ENCODE measurements around the gene SPRY4. TPM values are rescaled to one million over a fixed set of nuclear protein-coding genes. Genes with fewer than 3 reads are reported as not detected.

Gene SPRY4
- total and polyA plus RNA-seq, 2 donors (not counting 1 experiment from before 2014, with no cell fraction given) = 4.5 to 6.0 TPM

DNA sequence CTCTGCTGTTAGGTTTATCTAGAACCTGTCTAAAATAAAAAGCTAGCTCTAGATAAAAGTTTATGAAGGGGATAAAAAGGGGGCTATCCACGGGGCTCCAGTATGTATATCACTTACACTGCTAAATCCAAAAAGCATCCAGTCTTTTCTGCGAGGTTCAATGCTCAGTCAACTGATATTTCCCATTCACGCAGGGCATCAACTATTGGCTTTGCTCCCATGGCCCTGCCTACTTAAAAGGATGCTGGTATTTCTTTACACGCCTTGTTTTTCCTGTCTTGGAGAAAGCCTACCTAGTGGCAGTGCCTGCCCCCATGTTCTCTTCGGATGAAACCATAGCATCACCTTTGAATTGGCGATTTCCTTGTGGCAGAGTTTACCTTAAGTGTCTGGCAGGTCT lies 8.1 kb downstream of the SPRY4 start:
- DNase-seq (ENCODE audit: low read depth in 2 of 2) = no peak
- no peak overlapping the region for H3K27ac ChIP-seq (ENCODE audit: insufficient read depth, low read length)
- H3K36me3 ChIP-seq (ENCODE audit: control insufficient read depth, insufficient read depth, low read length) = peaks cover 17% of the 10 kb centered on the region
- TF ChIP-seq EZH2 (IDR thresholded peaks at IDR 0.05; ENCODE audit: low read length, missing control alignments) = no peak
- TF ChIP-seq, protein P1, sequence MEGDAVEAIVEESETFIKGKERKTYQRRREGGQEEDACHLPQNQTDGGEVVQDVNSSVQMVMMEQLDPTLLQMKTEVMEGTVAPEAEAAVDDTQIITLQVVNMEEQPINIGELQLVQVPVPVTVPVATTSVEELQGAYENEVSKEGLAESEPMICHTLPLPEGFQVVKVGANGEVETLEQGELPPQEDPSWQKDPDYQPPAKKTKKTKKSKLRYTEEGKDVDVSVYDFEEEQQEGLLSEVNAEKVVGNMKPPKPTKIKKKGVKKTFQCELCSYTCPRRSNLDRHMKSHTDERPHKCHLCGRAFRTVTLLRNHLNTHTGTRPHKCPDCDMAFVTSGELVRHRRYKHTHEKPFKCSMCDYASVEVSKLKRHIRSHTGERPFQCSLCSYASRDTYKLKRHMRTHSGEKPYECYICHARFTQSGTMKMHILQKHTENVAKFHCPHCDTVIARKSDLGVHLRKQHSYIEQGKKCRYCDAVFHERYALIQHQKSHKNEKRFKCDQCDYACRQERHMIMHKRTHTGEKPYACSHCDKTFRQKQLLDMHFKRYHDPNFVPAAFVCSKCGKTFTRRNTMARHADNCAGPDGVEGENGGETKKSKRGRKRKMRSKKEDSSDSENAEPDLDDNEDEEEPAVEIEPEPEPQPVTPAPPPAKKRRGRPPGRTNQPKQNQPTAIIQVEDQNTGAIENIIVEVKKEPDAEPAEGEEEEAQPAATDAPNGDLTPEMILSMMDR (conservative IDR thresholded peaks at IDR 0.05 in 1 of 2, IDR thresholded peaks at IDR 0.05 in 1 of 2; ENCODE audit: low read depth in 1 of 2, low read length in 2 of 2) = no peak
- H3K4me2 ChIP-seq (ENCODE audit: extremely low read depth, insufficient read depth, low read length) = peak overlapping the region; percentile 2
- no peaks in the 10 kb centered on the region for H3K27me3 ChIP-seq (ENCODE audit: control insufficient read depth, insufficient read depth, low read length)
- H3K4me3 ChIP-seq (replicated peaks in 1 of 4; ENCODE audit: control extremely low read depth in 1 of 4, insufficient read depth in 1 of 4, low read depth in 3 of 4, low read length in 4 of 4) = no peak overlapping the region
- peaks cover 41% of the 10 kb centered on the region for H3K4me1 ChIP-seq (ENCODE audit: control insufficient read depth, extremely low read depth, insufficient read depth, low read length)
- no peaks in the 10 kb centered on the region for H3K9me3 ChIP-seq (ENCODE audit: control insufficient read depth, insufficient read depth, low read depth, low read length)
- H4K20me1 ChIP-seq (ENCODE audit: control insufficient read depth, extremely low read depth, insufficient read depth, low read length) = no peaks in the 10 kb centered on the region
- H2AFZ ChIP-seq (ENCODE audit: low read length) = no peak overlapping the region
- H3K79me2 ChIP-seq (ENCODE audit: control insufficient read depth, insufficient read depth, low read length) = peaks cover 100% of the 10 kb centered on the region
- no peak overlapping the region for H3K9ac ChIP-seq (ENCODE audit: insufficient read depth, low read length)

DNA sequence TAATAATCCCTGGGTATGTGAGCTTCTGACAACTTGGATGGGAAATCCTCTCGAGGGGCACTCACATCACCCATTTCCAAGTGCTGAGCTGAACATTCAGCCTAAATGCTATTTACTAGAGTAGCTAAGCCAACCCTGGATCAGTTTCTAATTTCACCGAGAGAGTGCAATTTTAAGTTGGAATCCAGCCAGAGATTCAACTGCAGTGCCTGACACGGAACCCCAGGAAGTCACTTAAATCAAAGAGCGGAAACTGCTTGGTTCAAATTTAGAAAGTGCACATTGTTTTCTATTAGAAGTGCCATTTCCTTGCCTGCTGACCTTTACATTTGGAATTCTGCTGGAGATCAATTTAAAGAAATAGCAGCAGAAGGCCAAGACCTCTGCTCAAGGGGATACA lies 8.8 kb downstream of the SPRY4 start:
- no peak overlapping the region for H3K9ac ChIP-seq (ENCODE audit: insufficient read depth, low read length)
- no peaks in the 10 kb centered on the region for H3K27me3 ChIP-seq (ENCODE audit: control insufficient read depth, insufficient read depth, low read length)
- no peaks in the 10 kb centered on the region for H4K20me1 ChIP-seq (ENCODE audit: control insufficient read depth, extremely low read depth, insufficient read depth, low read length)
- peak overlapping the region; percentile 26 for H3K27ac ChIP-seq (ENCODE audit: insufficient read depth, low read length)
- no peak overlapping the region for H3K4me3 ChIP-seq (replicated peaks in 1 of 4; ENCODE audit: control extremely low read depth in 1 of 4, insufficient read depth in 1 of 4, low read depth in 3 of 4, low read length in 4 of 4)
- DNase-seq (ENCODE audit: low read depth in 2 of 2) = peak; percentile 48 to 78
- H3K79me2 ChIP-seq (ENCODE audit: control insufficient read depth, insufficient read depth, low read length) = peaks cover 100% of the 10 kb centered on the region
- no peak overlapping the region for H2AFZ ChIP-seq (ENCODE audit: low read length)
- no peaks in the 10 kb centered on the region for H3K9me3 ChIP-seq (ENCODE audit: control insufficient read depth, insufficient read depth, low read depth, low read length)
- peaks cover 21% of the 10 kb centered on the region for H3K36me3 ChIP-seq (ENCODE audit: control insufficient read depth, insufficient read depth, low read length)
- H3K4me1 ChIP-seq (ENCODE audit: control insufficient read depth, extremely low read depth, insufficient read depth, low read length) = peaks cover 44% of the 10 kb centered on the region
- H3K4me2 ChIP-seq (ENCODE audit: extremely low read depth, insufficient read depth, low read length) = peak overlapping the region; percentile 49
- no peak for TF ChIP-seq EZH2 (IDR thresholded peaks at IDR 0.05; ENCODE audit: low read length, missing control alignments)

DNA sequence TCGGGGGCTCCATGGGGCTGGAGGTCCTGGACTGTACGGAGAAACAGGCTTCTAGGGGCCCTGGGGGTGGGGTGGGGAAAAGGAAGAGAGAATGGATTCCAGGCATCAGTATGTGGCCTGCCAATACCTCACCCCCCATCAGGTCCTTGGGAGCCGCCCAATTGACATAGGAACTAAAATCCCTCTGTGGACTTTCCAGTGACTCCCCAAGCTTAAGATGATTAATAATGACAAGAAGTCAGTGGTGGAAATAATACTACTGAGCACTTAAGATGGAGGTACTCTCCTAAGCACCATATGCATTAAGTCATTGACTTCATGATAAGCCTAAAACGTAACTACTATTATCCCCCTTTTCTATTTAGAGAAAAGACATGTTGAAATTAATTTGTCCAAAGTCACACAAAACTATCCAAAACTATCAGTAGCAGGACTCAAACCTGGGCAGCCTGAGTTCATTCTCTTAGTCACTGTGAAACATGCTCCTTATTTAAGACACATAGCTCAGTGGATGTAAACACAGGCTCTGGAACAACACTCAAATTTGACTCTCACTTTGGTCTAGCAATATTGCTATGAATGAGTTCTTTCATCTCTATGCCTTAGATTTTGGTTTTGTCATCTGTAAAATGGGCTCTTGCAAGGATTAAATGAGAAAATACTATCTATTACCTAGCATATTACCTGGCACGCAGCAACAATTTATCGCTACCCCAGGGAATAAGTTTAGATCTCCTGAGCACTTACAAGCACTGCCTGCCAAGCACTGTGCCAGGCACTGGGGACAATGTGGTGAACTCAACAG lies 9.5 kb downstream of the SPRY4 start:
- H3K27ac ChIP-seq (ENCODE audit: insufficient read depth, low read length) = peak overlapping the region; percentile 26

More for the DNA sequence above, 9.5 kb downstream of the SPRY4 start:
- Histone ChIP-seq H2AFZ (ENCODE audit: low read length) (no peak overlapping the region), H3K4me2 (ENCODE audit: extremely low read depth, insufficient read depth, low read length) (peak overlapping the region; percentile 49), H3K9me3 (ENCODE audit: control insufficient read depth, insufficient read depth, low read depth, low read length) (no peaks in the 10 kb centered on the region), H3K4me3 (replicated peaks in 1 of 4; ENCODE audit: control extremely low read depth in 1 of 4, insufficient read depth in 1 of 4, low read depth in 3 of 4, low read length in 4 of 4) (no peak overlapping the region), H3K27me3 (ENCODE audit: control insufficient read depth, insufficient read depth, low read length) (no peaks in the 10 kb centered on the region), H3K79me2 (ENCODE audit: control insufficient read depth, insufficient read depth, low read length) (peaks cover 99% of the 10 kb centered on the region), H4K20me1 (ENCODE audit: control insufficient read depth, extremely low read depth, insufficient read depth, low read length) (no peaks in the 10 kb centered on the region), H3K4me1 (ENCODE audit: control insufficient read depth, extremely low read depth, insufficient read depth, low read length) (peaks cover 50% of the 10 kb centered on the region), H3K9ac (ENCODE audit: insufficient read depth, low read length) (no peak overlapping the region), H3K36me3 (ENCODE audit: control insufficient read depth, insufficient read depth, low read length) (peaks cover 24% of the 10 kb centered on the region)
- no peak for DNase-seq (ENCODE audit: low read depth in 2 of 2)
- TF ChIP-seq, protein P1 (conservative IDR thresholded peaks at IDR 0.05 in 1 of 2, IDR thresholded peaks at IDR 0.05 in 1 of 2; ENCODE audit: low read depth in 1 of 2, low read length in 2 of 2) = no peak
- no peak for TF ChIP-seq EZH2 (IDR thresholded peaks at IDR 0.05; ENCODE audit: low read length, missing control alignments)

All from fibroblast of lung (primary cell).